Astrocyte of the cerebellum (primary cell): ENCODE measurements around the gene TSFM.

Experiments
- DNase-seq: peaks from one replicate; pipeline ENCODE4 v3.0.0-alpha.2; 2011; ENCODE audit warnings: low read depth
- H3K4me3 ChIP-seq: 2 replicates; pipeline ENCODE4 v1.5.1; 2011; ENCODE audit warnings: mild to moderate bottlenecking, low read depth, low read length, moderate library complexity
- in situ Hi-C: cut with HindIII; loops from 2 replicates; pipeline ENCODE4 v1.10.0; 2017; ENCODE audit warnings: low sequenced_read_pairs
- TF ChIP-seq, protein P1 (sequence below): IDR thresholded peaks from 2 replicates; pipeline ENCODE4 v1.5.1; 2012; ENCODE audit warnings: low read length, low read depth, moderate library complexity, mild to moderate bottlenecking; ENCODE audit errors: missing control alignments

The TSFM gene

GRCh38 chr12:57782608-57783465, at the start of gene TSFM:
TSS of gene TSFM (plus strand) at chr12:57782787. CDS start at chr12:57782802, 15 bp downstream.
- peak; percentile 88 for DNase-seq
- H3K4me3 ChIP-seq: peak within 1 kb of the TSS; percentile 67
- in situ Hi-C loops: no loop called here
- TF ChIP-seq, protein P1, sequence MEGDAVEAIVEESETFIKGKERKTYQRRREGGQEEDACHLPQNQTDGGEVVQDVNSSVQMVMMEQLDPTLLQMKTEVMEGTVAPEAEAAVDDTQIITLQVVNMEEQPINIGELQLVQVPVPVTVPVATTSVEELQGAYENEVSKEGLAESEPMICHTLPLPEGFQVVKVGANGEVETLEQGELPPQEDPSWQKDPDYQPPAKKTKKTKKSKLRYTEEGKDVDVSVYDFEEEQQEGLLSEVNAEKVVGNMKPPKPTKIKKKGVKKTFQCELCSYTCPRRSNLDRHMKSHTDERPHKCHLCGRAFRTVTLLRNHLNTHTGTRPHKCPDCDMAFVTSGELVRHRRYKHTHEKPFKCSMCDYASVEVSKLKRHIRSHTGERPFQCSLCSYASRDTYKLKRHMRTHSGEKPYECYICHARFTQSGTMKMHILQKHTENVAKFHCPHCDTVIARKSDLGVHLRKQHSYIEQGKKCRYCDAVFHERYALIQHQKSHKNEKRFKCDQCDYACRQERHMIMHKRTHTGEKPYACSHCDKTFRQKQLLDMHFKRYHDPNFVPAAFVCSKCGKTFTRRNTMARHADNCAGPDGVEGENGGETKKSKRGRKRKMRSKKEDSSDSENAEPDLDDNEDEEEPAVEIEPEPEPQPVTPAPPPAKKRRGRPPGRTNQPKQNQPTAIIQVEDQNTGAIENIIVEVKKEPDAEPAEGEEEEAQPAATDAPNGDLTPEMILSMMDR: peak; percentile 88

DNA sequence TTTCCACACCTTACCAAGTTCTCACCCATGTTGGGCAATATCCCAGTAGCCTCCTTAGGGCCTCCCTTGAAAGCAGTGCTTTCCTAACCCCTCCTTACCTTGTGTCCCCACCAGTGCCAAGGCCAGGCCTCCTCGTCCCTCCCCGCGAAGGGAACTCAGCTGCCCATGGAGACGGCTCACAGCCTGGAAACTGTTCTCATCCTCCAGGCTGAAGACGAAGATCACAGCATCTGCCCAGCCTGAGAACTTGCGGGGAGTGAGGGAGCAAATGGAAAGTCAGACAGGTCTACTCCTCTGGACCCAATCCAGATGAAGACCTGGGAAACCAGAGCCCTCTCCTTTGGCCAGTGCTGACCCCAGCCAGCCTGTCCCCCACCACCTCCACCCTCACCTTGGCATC, 48.7 kb upstream of the TSFM start:
- no peak overlapping the region for H3K4me3 ChIP-seq
- DNase-seq: no peak
- TF ChIP-seq, protein P1: no peak
- in situ Hi-C loops: no loop called here

- in situ Hi-C loops: no loop called here
- H3K4me3 ChIP-seq: no peak overlapping the region
- TF ChIP-seq, protein P1: no peak
- DNase-seq: no peak
Measured at GRCh38 chr12:57734591-57734990, 48.0 kb upstream of the TSFM start.

DNA sequence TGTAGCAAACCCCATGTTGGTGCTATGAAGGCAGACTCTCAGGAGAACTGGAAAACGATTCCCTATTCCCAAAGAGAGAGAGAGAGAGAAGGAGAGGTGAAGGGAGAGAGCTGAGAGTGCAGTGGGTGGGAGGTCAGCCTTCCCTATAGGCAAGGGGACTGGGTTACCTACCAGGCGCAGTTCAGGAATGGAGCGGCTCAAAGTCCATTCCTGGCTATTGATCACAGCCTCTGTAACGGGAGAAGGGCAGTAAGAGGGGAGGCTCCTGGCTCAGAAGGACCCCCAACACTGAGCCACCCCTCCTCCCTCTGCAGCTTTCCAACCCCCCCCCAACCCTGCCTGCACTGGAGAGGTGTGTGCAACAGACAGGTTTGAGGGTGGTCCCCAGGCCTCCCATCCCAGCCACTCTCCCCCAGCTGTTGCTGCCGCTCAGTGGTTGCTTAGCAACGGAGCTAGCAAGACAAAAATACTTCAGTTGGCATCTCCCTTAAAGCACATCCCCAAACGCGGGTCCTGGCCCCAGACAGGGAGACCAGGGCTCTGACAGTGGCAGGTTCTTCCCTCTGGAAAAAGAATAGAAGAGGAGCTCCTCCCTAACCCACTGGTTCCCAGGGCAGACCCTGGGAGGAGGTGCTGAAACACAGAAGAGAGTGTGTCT, 47.3 kb upstream of the TSFM start:
- no peak for DNase-seq
- H3K4me3 ChIP-seq: no peak overlapping the region
- TF ChIP-seq, protein P1: no peak

GRCh38 chr12:57735952-57736740, 46.4 kb upstream of the TSFM start:
- H3K4me3 ChIP-seq: peak overlapping the region; percentile 15
- no peak for DNase-seq
- TF ChIP-seq, protein P1: peak; percentile 37
- in situ Hi-C loops: no loop called here

More for the DNA sequence above, 47.3 kb upstream of the TSFM start:
- in situ Hi-C loops: no loop called here
